NCI-H2081 (cell line): ENCODE results near the gene VEPH1.

ENCODE experiments used
- DNase-seq, 2 experiments: peaks; one replicate each; lab custom pipeline; 2025; lab: John Stamatoyannopoulos, UW

Gene VEPH1

GRCh38 chr3:157477441-157477840 lies 25.8 kb downstream of the VEPH1 start:
- DNase-seq: no peak

DNA sequence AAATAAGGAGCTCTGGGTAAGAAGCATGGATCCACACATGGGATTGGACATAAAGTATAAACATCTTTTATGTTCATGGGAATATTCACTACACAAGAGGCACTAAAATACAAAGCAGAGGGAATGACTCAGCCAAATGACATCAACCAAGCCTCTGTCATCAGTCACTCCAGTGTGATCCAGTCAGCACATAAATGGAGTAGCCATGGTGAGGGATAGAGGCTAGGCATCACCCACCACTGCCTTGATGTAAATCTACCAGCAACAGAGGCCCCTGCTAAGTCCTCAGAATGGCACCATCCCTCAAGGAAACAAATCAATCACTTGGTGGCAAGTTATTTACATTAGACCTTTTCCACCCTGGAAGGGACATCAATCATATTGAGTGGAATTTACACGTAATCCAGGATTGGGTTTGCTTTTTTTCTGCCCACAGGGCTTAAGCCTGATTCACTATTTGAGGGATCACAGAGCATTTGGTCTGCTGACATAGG lies 27.2 kb downstream of the VEPH1 start:
- no peak for DNase-seq

GRCh38 chr3:157472648-157473047 lies 30.6 kb downstream of the VEPH1 start:
- no peak for DNase-seq

- DNase-seq: no peak
Measured at GRCh38 chr3:157471064-157471463, 32.2 kb downstream of the VEPH1 start.

DNA sequence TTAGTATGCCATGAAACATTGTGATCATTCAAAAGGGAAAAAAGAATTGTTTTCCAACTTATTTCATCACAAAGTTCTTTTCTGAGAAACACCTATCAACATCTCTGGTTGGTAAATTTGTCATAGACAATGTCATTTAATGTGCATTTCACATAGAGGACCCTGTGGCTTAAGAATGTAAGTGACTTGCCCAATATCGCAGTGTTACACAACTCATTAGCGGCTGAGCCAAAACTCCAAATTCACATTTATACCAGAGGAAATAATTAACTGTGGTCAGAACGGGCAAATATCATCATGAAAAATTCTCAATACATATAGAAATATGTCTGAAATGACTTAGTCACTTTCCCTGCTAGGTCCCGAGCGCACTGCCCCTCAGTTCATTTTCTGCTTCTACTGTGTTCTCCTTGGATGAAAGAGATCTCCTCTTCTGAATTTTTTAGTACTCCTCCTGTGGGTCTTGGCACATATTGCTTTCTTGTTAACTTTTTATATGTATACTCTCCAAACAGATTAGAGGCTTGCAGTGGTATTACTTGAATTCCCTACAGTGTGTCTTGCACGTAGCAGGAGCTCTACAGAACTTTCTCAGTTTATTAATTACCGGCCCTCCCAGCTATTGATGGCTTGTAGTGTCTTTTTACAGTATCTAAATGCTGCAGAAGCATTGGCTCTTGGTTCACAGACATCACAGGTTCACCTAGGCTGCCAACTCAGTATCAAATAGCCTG lies 33.5 kb downstream of the VEPH1 start:
- no peak for DNase-seq

GRCh38 chr3:157467200-157467599 lies 36.0 kb downstream of the VEPH1 start:
- DNase-seq: no peak

- no peak for DNase-seq
Measured at GRCh38 chr3:157465741-157466140, 37.5 kb downstream of the VEPH1 start.

GRCh38 chr3:157464321-157464720 lies 38.9 kb downstream of the VEPH1 start:
- DNase-seq: peak in 1 of 2 experiments; percentile 11

DNA sequence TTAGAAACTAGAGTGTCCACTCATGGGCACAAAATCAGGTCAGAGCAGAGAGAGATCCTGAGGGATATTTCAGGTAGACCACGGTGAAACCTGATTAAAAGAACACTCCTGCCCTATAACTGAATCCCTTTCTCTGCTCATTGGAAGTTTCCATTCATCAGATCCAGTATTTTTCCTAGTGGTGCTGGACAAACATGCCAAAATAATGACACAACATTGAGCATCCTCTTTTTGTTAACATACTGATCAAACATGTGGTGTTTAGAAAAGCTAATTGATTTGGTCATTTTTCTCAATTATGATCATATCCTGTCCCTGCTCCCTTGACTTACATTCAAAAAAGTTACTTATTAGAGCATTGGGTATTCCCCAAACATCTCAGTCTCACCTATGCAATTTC lies 39.4 kb downstream of the VEPH1 start:
- no peak for DNase-seq

DNA sequence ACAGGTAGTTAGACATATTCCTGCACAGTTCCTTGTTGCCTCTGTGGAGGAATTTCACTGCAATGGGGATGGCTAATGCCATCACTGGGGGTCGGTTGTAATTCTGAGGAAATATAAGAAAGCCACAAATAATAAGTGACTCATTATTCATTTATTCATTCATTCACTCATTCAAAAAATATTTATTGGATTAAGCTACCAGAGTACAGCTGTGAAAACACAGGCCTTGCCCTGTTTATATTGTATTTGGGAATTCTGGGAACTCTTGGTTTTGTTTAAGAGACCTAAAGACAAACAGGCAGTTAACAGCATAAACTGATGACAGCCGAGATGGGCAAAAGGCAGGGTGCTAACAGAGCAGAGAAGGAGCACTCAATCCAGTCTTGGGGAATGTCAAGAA lies 43.0 kb downstream of the VEPH1 start:
- no peak for DNase-seq

DNA sequence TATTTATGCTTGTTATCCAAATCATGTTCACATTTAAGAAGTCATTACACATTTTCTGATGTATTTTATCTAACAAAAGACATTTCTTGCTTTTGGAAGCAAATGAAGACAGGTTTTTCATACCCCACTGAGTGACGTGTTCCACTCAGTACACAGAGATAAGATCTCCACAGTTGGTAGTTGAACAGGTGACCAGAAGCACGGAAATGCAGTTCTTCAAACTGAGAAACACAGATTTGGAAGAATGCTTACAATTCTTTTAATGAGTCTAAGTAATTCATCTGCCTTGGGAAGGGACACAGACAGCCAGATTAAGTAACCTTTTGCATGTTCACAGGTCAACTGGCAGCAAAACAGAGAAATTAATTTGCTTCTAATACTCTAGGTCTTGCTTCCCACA lies 43.5 kb downstream of the VEPH1 start:
- no peak for DNase-seq

DNA sequence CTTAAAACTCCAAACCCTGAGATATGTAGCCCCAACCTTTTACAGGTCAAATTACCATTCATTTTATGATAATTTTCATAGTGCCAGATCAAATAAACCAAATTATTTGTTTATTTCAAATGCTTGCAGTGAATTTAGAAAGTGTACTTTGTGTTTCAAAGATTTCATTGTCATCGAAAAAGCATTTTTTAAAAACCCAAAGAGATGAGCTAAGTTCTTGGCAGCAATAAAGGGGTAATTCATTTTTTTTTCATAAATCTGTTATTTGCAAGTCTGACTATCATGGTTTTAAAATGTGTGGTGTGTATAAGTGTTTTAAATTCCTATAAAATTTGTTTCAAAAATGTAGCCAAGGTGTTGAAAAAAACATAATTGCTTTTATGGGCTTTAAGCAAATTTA lies 49.4 kb downstream of the VEPH1 start:
- DNase-seq: no peak

GRCh38 chr3:157452097-157452496 lies 51.1 kb downstream of the VEPH1 start:
- DNase-seq: no peak

- DNase-seq: peak in 1 of 2 experiments; percentile 11
Measured at GRCh38 chr3:157447026-157447694, 56.1 kb downstream of the VEPH1 start.

DNA sequence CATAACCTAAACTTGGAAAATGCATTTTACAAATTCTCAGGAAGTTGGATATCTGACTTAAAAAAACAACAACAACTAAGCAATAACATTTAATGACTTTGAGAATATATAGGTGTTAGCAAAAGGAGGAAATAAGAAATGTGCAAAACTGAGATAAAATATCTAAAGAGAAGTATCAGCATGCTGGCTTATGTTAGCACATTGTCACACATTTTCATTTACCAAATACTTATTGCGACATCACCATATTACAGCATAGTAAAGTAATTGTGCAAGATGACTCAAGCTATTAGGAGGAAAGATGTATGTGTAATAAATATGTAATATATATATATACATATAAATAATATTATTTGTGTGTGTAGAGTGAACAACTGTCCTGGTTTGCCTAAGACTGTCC lies 57.4 kb downstream of the VEPH1 start:
- DNase-seq: no peak

GRCh38 chr3:157444797-157445184 lies 58.4 kb downstream of the VEPH1 start:
- no peak for DNase-seq

- no peak for DNase-seq
Measured at GRCh38 chr3:157443905-157444796, 59.1 kb downstream of the VEPH1 start.

- DNase-seq: no peak
Measured at GRCh38 chr3:157442729-157443128, 60.5 kb downstream of the VEPH1 start.

DNA sequence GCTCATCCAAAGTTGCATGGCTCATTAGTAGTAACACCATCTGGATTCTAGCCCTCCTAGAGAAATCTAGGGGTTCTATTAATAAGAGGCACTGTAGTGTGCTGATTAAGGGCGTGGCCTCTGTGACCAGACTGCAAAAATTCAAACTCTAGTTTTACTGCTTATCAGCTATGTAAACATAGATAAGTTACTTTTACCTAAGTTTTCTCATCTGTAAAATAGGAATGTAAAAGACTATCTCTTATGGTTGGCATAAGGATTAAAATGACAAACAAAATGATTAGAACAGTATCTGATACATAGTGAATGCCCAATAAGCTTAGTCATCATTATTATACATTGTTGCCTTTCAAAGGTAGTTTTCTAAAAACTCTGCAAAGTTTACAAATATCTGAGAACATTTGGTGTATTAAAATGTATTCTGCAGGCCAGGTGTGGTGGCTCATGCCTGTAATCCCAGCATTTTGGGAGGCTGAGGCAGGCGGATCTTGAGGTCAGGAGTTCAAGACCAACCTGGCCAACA lies 62.1 kb downstream of the VEPH1 start:
- DNase-seq: no peak

DNA sequence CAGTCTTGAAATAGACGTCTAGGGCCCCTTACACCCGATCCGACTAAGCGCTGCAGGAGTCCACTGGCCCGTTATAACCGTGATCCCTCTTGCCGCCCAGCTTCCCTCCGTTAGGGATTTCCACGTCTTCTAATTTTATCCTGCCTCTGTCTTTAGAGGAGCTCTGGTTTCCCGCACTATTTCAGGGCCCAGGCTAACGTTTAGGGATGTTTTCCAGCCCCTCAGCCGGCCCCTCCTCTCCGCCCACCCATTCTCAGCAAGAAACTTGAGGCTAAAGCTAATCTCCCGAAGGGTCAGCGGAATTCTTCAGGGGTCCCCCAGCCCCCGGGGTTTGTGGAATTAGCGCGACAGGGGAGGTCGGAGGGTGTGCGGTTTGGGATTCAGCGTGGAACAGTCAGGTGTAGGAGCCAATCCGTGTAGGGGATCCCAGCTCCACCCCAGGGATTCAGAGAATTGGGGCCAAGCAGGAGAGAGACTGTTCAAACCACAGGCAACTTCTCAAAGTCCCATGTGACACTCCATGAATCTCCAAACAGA lies 65.0 kb downstream of the VEPH1 start:
- peak; percentile 27 to 59 for DNase-seq

GRCh38 chr3:157436583-157437291 lies 66.5 kb downstream of the VEPH1 start, which contains the start of gene PTX3:
Gene PTX3, plus strand, starts transcription at chr3:157436850. Its CDS starts 84 bp downstream, at chr3:157436934.
- DNase-seq: no peak
